GM19463 (cell line): ENCODE data around the gene SGTA.

Experiments used
- ATAC-seq: cut with Tn5 transposase; IDR thresholded peaks from one replicate; pipeline ENCODE4 v1.9.1; 2021; ENCODE audit warnings: mild to moderate bottlenecking, moderate library complexity; ENCODE audit not compliant: unreplicated experiment

The SGTA gene

GRCh38 chr19:2774083-2774679 is 8.9 kb downstream of the SGTA start:
- ATAC-seq: no peak

- no peak for ATAC-seq
Measured at GRCh38 chr19:2771786-2772674, 11.0 kb downstream of the SGTA start.

GRCh38 chr19:2770055-2771013 is 12.7 kb downstream of the SGTA start:
- ATAC-seq: no peak

GRCh38 chr19:2769218-2769617 is 13.9 kb downstream of the SGTA start:
- no peak for ATAC-seq

- no peak for ATAC-seq
Measured at GRCh38 chr19:2768365-2769132, 14.5 kb downstream of the SGTA start.

DNA sequence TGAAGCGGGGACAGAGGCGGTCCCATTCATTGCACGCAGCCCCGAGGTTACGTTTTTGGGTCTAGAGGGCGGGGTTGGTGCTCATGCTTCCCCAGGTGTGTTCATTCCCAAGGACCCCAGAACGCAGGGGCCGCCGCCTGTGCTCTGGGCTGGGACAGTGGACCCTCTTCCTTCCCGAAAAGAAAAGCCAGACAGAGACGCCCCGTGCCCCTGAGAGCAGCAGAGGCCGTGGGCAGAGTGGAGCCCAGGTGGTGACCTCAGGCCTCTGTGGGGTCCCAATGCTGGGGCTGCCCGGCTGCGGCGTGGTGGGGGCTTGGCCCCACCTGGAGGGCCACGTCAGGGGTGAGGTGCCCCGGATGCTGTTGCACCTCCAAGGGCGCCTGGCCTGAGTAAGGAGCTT is 15.4 kb downstream of the SGTA start:
- no peak for ATAC-seq

- no peak for ATAC-seq
Measured at GRCh38 chr19:2766594-2767372, 16.3 kb downstream of the SGTA start.

DNA sequence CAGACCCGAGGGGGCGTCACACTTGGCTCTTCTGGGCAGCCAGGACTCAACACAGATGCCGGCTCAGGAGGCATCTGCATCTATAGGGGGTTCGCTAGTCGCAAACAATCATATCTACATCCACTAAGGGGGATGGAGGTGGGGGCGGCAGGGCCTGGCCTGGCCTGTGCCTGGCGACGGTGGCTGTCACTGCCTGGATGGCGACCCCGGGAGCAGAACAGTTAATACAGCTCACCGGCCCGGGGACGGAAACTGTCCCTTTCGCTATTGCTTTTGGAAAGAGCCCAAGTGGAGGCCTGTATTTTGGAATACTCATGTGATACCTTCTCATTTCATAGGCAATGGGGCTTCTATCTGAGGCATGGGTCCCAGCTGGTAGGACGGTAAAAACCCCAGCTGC is 17.7 kb downstream of the SGTA start:
- ATAC-seq: no peak

DNA sequence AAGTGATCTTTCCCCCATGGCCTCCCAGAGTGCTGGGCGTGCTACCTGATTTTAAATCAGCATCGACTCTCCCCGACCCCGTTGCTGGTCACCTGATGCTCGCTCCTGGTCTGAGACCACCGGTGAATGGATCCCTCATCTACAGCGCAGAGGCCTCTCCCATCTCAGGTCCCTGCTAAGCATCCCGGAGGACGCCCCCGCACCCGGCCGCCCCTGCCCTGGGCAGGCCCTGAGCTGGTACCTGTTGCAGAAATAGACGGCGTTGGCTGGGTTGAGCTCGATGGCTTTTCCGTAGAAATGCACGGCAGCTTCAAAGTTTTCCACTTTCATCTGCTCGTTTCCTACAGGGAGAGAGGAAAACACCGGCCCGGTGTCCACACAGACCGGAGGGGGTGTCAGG is 18.1 kb downstream of the SGTA start:
- no peak for ATAC-seq

- ATAC-seq: no peak
Measured at GRCh38 chr19:2763687-2764086, 19.4 kb downstream of the SGTA start.

DNA sequence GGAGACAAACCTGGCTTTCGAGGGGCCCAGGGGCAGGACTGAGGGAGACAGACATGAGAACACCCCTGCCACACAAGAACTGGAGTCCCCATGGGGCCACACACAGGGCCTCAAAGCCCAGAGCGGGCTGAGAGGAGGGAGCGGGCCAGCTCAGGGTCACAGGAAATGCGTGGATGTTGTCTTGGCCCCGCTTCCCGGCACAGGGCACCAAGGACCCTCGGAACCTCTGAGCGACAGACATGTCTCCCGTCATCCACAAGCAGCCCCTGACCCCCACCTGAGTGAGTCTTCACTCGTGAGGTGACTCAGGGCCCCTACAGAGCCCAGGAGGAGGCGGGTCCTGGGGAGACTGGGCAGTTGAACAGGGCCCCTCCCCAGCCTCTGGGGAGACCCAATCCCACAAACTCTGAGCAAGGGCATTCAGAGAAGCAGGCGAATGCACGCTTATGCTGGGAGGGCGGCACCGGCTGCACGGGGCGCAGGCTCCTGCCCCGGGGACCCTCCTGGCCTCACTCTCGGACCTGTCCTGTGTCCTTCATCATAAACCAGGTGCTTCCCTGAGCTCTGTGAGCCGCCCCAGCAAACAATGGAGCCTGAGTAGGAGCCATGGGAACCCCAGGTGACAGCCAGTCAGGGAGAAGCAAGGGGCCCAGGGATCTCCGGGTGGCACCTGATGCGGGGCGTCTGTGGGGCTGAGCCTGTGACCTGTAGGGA is 20.1 kb downstream of the SGTA start:
- ATAC-seq: no peak

DNA sequence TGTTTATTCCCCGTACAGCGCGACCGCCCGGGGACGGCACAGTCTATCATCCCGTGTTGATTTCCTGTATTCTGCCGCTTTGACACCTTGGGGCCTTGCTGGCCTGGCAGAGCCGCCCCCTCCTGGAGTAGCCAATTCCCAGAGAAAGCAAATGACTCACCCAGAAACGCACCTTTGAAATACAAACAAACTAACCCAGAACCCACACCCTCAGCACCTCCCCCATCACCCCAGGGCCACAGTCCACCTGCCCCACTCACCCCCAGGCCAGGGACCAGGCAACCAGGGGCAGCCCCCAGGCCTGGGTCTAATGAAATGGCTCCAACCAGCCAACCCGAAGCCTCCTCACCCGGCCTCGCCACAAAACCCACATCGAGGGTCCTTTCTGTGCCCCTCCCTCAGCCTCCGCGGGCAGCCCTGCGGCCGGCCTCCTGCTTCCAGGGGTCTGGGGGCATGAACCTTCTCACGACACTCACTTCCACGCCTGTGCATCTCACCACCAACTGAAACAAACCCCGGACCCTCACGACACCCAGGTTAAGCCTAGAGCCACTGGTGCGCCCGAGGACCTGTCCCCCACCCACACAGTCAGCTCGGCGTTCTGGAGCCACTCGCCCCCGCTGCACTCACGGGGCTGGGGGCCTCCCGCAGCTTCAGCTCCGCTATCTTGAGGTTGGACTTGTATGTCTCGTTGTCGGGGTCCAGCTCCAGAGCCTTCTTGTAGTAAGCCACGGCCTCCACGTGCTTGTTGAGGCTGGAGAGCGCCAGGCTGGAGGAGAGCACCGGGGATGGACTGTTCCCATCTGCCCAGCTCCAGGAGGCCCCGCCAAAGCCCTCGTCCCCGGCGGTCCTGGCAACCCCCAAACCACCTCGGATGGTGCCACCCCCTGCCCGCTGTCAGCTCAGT is 20.9 kb downstream of the SGTA start:
- ATAC-seq: no peak

DNA sequence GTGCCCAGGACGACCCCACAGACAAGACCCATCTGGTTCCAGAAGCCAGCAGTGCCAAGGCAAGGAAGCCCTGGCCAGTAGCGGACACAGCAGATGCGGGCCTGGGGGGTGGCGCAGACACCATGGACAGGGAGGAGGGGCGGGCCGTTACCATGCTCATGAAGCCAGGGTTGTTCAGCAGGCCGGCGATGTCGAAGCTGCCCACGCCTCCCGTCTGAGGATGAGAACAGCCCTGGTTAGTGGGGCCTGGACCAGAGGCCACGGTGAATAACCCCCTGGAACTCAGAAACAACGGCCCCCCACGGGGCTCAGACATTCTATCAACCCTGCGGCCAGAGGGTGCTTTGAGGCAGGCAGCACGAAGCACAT is 21.8 kb downstream of the SGTA start:
- no peak for ATAC-seq

GRCh38 chr19:2759965-2760364 is 23.1 kb downstream of the SGTA start:
- no peak for ATAC-seq

- ATAC-seq: no peak
Measured at GRCh38 chr19:2759362-2759761, 23.7 kb downstream of the SGTA start.

GRCh38 chr19:2758601-2759313 is 24.3 kb downstream of the SGTA start:
- ATAC-seq: no peak
